H1 (cell line): ENCODE results near the gene PALM2AKAP2. TPM values are rescaled to one million over a fixed set of nuclear protein-coding genes. Genes with fewer than 3 reads are reported as not detected.

Source experiments
- NRF1 ChIP-seq: IDR thresholded peaks from 2 replicates; pipeline ENCODE4 v1.6.1; 2011; ENCODE audit warnings: mild to moderate bottlenecking, low read depth, low read length, improper control_type of control experiment
- SIN3A ChIP-seq, 2 experiments: IDR thresholded peaks in 1 of 2; conservative IDR thresholded peaks in 1 of 2; 2 replicates each; pipeline ENCODE4 v1.6.1; 2011 to 2012; ENCODE audit warnings: low read length in 2 of 2, improper control_type of control experiment in 1 of 2, low read depth in 1 of 2, mild to moderate bottlenecking in 1 of 2
- polyA plus RNA-seq, 7 experiments: library from polyadenylated mRNA; depleted of rRNA in 3 of 7; stranded (reverse) in 5 of 7; unstranded in 2 of 7; fragments of >200 nt in 5 of 7; fragments of 200-250 nt in 2 of 7; gene quantifications; 1 replicate in 5 of 7; 2 replicates in 1 of 7; 4 replicates in 1 of 7; pipeline versions ENCODE4 v1.2.1 to v1.2.3, GENCODE V29; 2011 to 2013; ENCODE audit warnings: missing spikeins in 2 of 7, mixed read lengths in 2 of 7
- total RNA-seq: library from RNA; stranded (reverse); fragmentation: NEBNext Ultra II Directional; extraction: Animal tissue kit (Norgen Biotek cat#: 25700); gene quantifications from 2 replicates; pipeline ENCODE4 v1.2.1, GENCODE V29; 2021

PALM2AKAP2 gene
- total and polyA plus RNA-seq, 2 of the 8 experiments (the other 6 are each of a cell fraction or from before 2014, with no cell fraction given) = 0.38 to 20.5 TPM

GRCh38 chr9:109816490-109816889 is 36.5 kb downstream of the PALM2AKAP2 start (continued):
- TF ChIP-seq SIN3A (conservative IDR thresholded peaks at IDR 0.05 in 1 of 2, IDR thresholded peaks at IDR 0.05 in 1 of 2; ENCODE audit: low read depth in 1 of 2, low read length in 2 of 2) (no peak), NRF1 (no peak)
- TF ChIP-seq, all 59 proteins: peak for 0
